Adrenal gland (tissue), 12 donors: ENCODE data around the gene C4orf36. TPM values are rescaled to one million over a fixed set of nuclear protein-coding genes. Genes with fewer than 3 reads are reported as not detected.

Experiments used
- DNase-seq, 7 donors: peaks; one replicate each; pipeline ENCODE4 v3.0.0-alpha.2; 2019 to 2020
- H3K27ac ChIP-seq, 5 donors: fragments of 200-600 bp; sonication (generic) in 4 of 5; 1 replicate in 3 of 5; 2 replicates in 2 of 5; pipeline versions ENCODE4 v1.5.1 to v1.8.0; 2016 to 2020; ENCODE audit warnings: mild to moderate bottlenecking in 1 of 5
- H3K27me3 ChIP-seq: fragments of 200-600 bp; 2 replicates; pipeline ENCODE4 v1.8.0; 2021
- H3K36me3 ChIP-seq, 2 donors: fragments of 200-600 bp; replicated peaks in 1 of 2; 1 replicate in 1 of 2; 2 replicates in 1 of 2; pipeline versions ENCODE4 v1.5.1 to v1.8.0; 2018 to 2022
- H3K4me1 ChIP-seq, 2 donors: fragments of 200-600 bp; replicated peaks in 1 of 2; 1 replicate in 1 of 2; 2 replicates in 1 of 2; pipeline versions ENCODE4 v1.5.1 to v1.8.0; 2018 to 2021
- H3K4me3 ChIP-seq, 4 donors: fragments of 200-600 bp; sonication (generic) in 3 of 4; one replicate each; pipeline ENCODE4 v1.5.1; 2016 to 2018
- H3K9me3 ChIP-seq, 3 donors: fragments of 200-600 bp; sonication (generic) in 1 of 3; replicated peaks in 1 of 3; 1 replicate in 2 of 3; 2 replicates in 1 of 3; pipeline versions ENCODE4 v1.5.1 to v1.8.0; 2016 to 2021
- POLR2A ChIP-seq, 2 donors: fragments of 450-650 bp; IDR thresholded peaks; one replicate each; pipeline ENCODE4 v1.6.1; 2017; ENCODE audit warnings: antibody characterized with exemption in 2 of 2, mild to moderate bottlenecking in 2 of 2, moderate library complexity in 1 of 2
- WGBS, 4 donors: extraction: QIAGEN DNeasy Blood & Tissue Kit in 2 of 4; methylation state at CpG; one replicate each; pipeline versions ENCODE4 v1.1.5 to v1.1.7; 2013 to 2017; 5-methylcytosine and 5-hydroxymethylcytosine counted together
- intact Hi-C, 2 donors: fragments of 100-400 bp; cut with DNase I; formaldehyde crosslinking; loops; one replicate each; pipeline versions ENCODE4 v1.14.1 to v1.15.0; 2022 to 2023
- polyA plus RNA-seq, 3 donors: library from polyadenylated mRNA; stranded (reverse); fragments of 200-250 nt in 2 of 3; fragments of 350-450 nt in 1 of 3; fragmentation: Illumina TruSeq in 1 of 3; extraction: RNeasy Lipid Tissue Mini Kit (QIAGEN cat#74804) in 1 of 3; gene quantifications; one replicate each; pipeline ENCODE4 v1.2.3, GENCODE V29; 2013 to 2014
- total RNA-seq, 9 donors: library from RNA; depleted of rRNA in 4 of 9; stranded (reverse); fragments of >200 nt in 4 of 9; fragments of 120-200 nt in 1 of 9; fragmentation: NEBNext Ultra II Directional in 1 of 9; extraction: Animal tissue kit (Norgen Biotek cat#: 25700) in 1 of 9; gene quantifications; one replicate each; pipeline versions ENCODE4 v1.1.0 to v1.2.4, GENCODE V29; 2013 to 2023
- TF ChIP-seq, protein P1 (sequence below), 6 experiments: fragments of 450-650 bp in 4 of 6; fragments of 200-600 bp in 2 of 6; sonication (generic) in 1 of 6; IDR thresholded peaks; 1 replicate in 5 of 6; 2 replicates in 1 of 6; pipeline versions ENCODE4 v1.5.1 to v1.8.0; 2016 to 2021; ENCODE audit warnings: antibody characterized with exemption in 6 of 6, mild to moderate bottlenecking in 2 of 6, moderate library complexity in 1 of 6
- donor health status: healthy with polysubstance abuse.
- donor health status: Bipolar disorder and iron deficiency.
- donor health status: DM: yes; HTN: yes; CAD: no.
- donor health status: DM: no; HTN: no; CAD: no.
- donor health status: DM: no; HTN: no; CAD: no.
- donor health status: DM: yes; HTN: yes; CAD: no.

C4orf36 gene
- total and polyA plus RNA-seq, 12 donors = 0.20 to 2.0 (median 0.55) TPM; not detected in 4

DNA sequence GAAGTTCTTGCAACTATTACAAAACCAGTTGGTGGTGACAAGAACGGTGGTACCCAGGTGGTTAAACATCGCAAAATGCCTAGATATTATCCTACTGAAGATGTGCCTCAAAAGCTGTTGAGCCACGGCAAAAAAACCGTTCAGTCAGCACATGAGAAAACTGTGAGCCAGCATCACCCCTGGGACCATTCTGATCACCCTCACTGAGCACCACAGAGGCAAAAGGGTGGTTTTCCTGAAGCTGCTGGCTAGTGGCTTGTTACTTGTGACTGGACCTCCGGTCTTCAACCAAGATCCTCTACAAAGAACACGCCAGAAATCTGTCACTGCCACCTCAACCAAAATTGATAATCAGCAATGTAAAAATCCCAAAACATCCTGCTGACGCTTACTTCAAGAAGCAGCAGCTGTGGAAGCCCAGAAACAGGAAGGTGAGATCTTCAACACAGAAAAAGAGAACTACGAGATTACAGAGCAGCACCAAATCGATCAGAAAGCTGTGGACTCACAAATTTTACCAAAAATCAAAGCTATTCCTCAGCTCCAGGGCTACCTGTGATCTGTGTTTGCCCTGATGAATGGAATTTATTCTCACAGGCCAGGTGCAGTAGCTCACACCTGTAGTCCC, 21.7 kb downstream of the C4orf36 start:
- H3K27ac ChIP-seq = no peak overlapping the region
- WGBS, 4 donors = 75 to 78% (median 77%) methylated on average over 8 to 9 of the region's 9 CpGs

DNA sequence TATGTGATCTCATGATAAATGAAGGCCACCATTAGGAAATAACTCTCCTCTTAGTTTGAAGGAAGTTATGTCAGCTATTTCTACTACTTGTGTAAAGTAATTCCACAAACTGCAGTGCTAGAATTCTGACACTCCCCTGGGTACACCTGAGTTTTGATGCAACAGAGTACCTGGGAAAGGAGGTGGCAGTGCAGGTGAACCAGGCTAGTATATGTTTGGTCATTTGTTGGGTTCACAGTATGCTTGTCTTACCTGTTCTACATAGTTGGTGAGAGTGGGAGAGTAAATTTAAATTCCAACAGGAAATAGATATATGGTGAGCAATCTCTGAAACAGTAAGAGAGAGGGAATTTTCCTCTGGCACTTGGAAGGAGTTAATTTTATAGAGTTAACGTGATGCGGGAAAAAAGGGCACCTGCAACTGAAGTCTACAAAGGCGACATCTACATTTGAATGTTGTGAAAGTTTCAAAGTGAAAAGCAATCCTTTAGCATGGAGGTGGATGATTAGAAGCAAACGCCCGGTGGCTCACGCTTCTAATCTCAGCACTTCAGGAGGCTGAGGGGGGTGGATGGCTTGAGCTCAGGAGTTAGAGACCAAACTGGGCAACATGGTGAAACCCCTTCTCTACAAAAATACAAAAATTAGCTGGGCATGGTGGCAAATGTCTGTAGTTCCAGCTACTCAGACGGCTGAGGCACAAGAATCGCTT, 34.7 kb downstream of the C4orf36 start:
- intact Hi-C loops = no loop called here
- Histone ChIP-seq H3K9me3 (no peaks in the 10 kb centered on the region), H3K4me3 (no peak overlapping the region), H3K27ac (no peak overlapping the region), H3K36me3 (no peaks in the 10 kb centered on the region), H3K4me1 (no peaks in the 10 kb centered on the region), H3K27me3 (no peaks in the 10 kb centered on the region)
- 90 to 94% (median 92%) methylated on average over 8 of the region's 8 CpGs for WGBS, 4 donors
- no peak for TF ChIP-seq POLR2A (IDR thresholded peaks at IDR 0.05)
- TF ChIP-seq, protein P1, sequence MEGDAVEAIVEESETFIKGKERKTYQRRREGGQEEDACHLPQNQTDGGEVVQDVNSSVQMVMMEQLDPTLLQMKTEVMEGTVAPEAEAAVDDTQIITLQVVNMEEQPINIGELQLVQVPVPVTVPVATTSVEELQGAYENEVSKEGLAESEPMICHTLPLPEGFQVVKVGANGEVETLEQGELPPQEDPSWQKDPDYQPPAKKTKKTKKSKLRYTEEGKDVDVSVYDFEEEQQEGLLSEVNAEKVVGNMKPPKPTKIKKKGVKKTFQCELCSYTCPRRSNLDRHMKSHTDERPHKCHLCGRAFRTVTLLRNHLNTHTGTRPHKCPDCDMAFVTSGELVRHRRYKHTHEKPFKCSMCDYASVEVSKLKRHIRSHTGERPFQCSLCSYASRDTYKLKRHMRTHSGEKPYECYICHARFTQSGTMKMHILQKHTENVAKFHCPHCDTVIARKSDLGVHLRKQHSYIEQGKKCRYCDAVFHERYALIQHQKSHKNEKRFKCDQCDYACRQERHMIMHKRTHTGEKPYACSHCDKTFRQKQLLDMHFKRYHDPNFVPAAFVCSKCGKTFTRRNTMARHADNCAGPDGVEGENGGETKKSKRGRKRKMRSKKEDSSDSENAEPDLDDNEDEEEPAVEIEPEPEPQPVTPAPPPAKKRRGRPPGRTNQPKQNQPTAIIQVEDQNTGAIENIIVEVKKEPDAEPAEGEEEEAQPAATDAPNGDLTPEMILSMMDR (IDR thresholded peaks at IDR 0.05) = no peak
- DNase-seq = no peak

More for the DNA sequence above, 21.7 kb downstream of the C4orf36 start:
- no peak for DNase-seq
- TF ChIP-seq, protein P1 (IDR thresholded peaks at IDR 0.05) = no peak
- TF ChIP-seq POLR2A (IDR thresholded peaks at IDR 0.05) = no peak
- H3K9me3 ChIP-seq = no peaks in the 10 kb centered on the region
- no peaks in the 10 kb centered on the region for H3K27me3 ChIP-seq
- H3K4me3 ChIP-seq = no peak overlapping the region
- intact Hi-C loops = no loop called here
- no peaks in the 10 kb centered on the region for H3K36me3 ChIP-seq
- no peaks in the 10 kb centered on the region for H3K4me1 ChIP-seq

DNA sequence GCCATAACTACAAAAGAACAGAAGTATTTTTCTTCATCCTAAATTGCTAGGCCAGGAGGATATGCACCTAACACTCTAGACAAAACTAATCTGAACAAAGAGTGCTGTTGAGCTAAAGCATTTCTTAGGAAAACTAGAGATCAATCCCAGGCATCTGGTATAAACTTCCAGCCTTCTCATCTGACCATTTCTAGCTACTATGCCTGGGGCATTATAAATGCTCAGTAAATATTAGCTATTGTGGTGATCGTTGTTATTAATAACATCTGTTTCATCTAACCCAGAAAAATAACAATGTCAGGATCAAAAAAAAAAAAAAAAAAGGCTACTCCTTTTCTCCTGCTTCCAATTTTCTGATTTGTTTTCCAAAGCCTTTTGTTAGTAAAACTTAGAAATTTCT, 35.3 kb downstream of the C4orf36 start:
- Histone ChIP-seq H3K27me3 (no peaks in the 10 kb centered on the region), H3K9me3 (no peaks in the 10 kb centered on the region), H3K4me3 (no peak overlapping the region), H3K36me3 (no peaks in the 10 kb centered on the region), H3K4me1 (no peaks in the 10 kb centered on the region), H3K27ac (no peak overlapping the region)
- intact Hi-C loops = no loop called here
- WGBS, 4 donors = 48 to 69% (median 64%) methylated on average over 1 of the region's 1 CpG
- TF ChIP-seq, protein P1 (IDR thresholded peaks at IDR 0.05) = no peak
- TF ChIP-seq POLR2A (IDR thresholded peaks at IDR 0.05) = no peak
- DNase-seq = no peak

DNA sequence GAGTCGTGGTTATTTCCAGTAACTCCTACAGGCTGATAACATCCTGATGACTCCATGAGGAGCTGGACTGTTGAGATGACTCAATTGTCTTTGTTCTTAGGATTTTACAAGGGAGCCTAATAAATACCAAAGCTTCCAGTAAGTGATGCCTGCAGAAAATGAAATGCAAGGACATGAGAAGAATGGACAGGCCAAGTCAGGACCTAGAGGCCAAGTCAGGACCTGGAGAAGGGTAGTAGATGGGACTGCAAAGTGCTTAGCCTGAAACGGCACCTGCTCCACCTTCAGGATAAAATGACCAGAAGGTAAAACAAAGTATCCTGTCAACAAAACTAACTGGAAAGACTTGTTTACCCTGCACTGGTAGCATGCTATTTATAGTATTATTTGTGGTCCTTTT, 36.6 kb downstream of the C4orf36 start:
- Histone ChIP-seq H3K27me3 (no peaks in the 10 kb centered on the region), H3K9me3 (no peaks in the 10 kb centered on the region), H3K36me3 (no peaks in the 10 kb centered on the region), H3K4me3 (no peak overlapping the region), H3K27ac (no peak overlapping the region), H3K4me1 (no peaks in the 10 kb centered on the region)
- DNase-seq = no peak
- intact Hi-C loops = no loop called here
- TF ChIP-seq, protein P1 (IDR thresholded peaks at IDR 0.05) = no peak
- 72 to 76% (median 74%) methylated on average over 2 of the region's 2 CpGs for WGBS, 4 donors
